Astrocyte (in vitro differentiated cells and primary cell): ENCODE data around the gene GNL3L. TPM values are rescaled to one million over a fixed set of nuclear protein-coding genes. Genes with fewer than 3 reads are reported as not detected.

Experiments
- DNase-seq: peaks from one replicate; pipeline ENCODE4 v3.0.0-alpha.2; 2010; ENCODE audit warnings: low read depth
- FAIRE-seq: peaks from 2 replicates; lab custom pipeline; 2011; peaks lifted over from hg19 to GRCh38; lab: Jason Lieb, UNC
- H2AFZ ChIP-seq: 2 replicates; pipeline ENCODE4 v1.6.0; 2012; ENCODE audit warnings: low read depth, low read length, inconsistent platforms
- H3K27ac ChIP-seq: 2 replicates; pipeline ENCODE4 v1.5.1; 2011; ENCODE audit warnings: low read depth, low read length, inconsistent platforms
- H3K27me3 ChIP-seq: 2 replicates; pipeline ENCODE4 v1.6.0; 2011; ENCODE audit warnings: low read length, inconsistent platforms; ENCODE audit not compliant: insufficient read depth
- H3K36me3 ChIP-seq: 2 replicates; pipeline ENCODE4 v1.5.1; 2011; ENCODE audit warnings: low read length, inconsistent platforms; ENCODE audit not compliant: insufficient read depth
- H3K4me1 ChIP-seq: 2 replicates; pipeline ENCODE4 v1.5.1; 2011; ENCODE audit warnings: low read length, inconsistent platforms; ENCODE audit not compliant: insufficient read depth
- H3K4me2 ChIP-seq: 2 replicates; pipeline ENCODE4 v1.6.0; 2012; ENCODE audit warnings: low read length, inconsistent platforms
- H3K4me3 ChIP-seq: 2 replicates; pipeline ENCODE4 v1.5.1; 2011; ENCODE audit warnings: low read depth, mild to moderate bottlenecking, low read length, inconsistent platforms; ENCODE audit not compliant: insufficient read depth
- H3K79me2 ChIP-seq: 2 replicates; pipeline ENCODE4 v1.6.0; 2012; ENCODE audit warnings: mild to moderate bottlenecking, low read length, inconsistent platforms; ENCODE audit not compliant: insufficient read depth
- H3K9ac ChIP-seq: 2 replicates; pipeline ENCODE4 v1.6.0; 2012; ENCODE audit warnings: mild to moderate bottlenecking, low read length, inconsistent platforms
- H3K9me3 ChIP-seq: 2 replicates; pipeline ENCODE4 v1.5.1; 2012; ENCODE audit warnings: low read depth, mild to moderate bottlenecking, low read length, inconsistent platforms; ENCODE audit not compliant: insufficient read depth
- H4K20me1 ChIP-seq: 2 replicates; pipeline ENCODE4 v1.6.0; 2012; ENCODE audit warnings: low read length, inconsistent platforms; ENCODE audit not compliant: insufficient read depth
- H3K27ac Mint-ChIP-seq: one replicate; pipeline ENCODE4 v1.8.0; 2021; ENCODE audit warnings: mild to moderate bottlenecking, mixed read lengths; ENCODE audit not compliant: unreplicated experiment
- H3K27me3 Mint-ChIP-seq: one replicate; pipeline ENCODE4 v1.8.0; 2021; ENCODE audit warnings: low read depth, mixed read lengths; ENCODE audit not compliant: unreplicated experiment
- H3K36me3 Mint-ChIP-seq: one replicate; pipeline ENCODE4 v1.8.0; 2021; ENCODE audit warnings: low read depth, mixed read lengths; ENCODE audit not compliant: unreplicated experiment
- H3K4me1 Mint-ChIP-seq: one replicate; pipeline ENCODE4 v1.8.0; 2021; ENCODE audit warnings: low read depth, mixed read lengths; ENCODE audit not compliant: unreplicated experiment
- H3K4me3 Mint-ChIP-seq: one replicate; pipeline ENCODE4 v1.8.0; 2021; ENCODE audit warnings: mild to moderate bottlenecking, moderate library complexity, mixed read lengths; ENCODE audit not compliant: unreplicated experiment
- H3K9me3 Mint-ChIP-seq: one replicate; pipeline ENCODE4 v1.8.0; 2021; ENCODE audit warnings: mild to moderate bottlenecking, mixed read lengths; ENCODE audit not compliant: unreplicated experiment
- EZH2 ChIP-seq: IDR thresholded peaks from 2 replicates; pipeline ENCODE4 v1.6.1; 2012; ENCODE audit warnings: mild to moderate bottlenecking, low read length, inconsistent platforms; ENCODE audit not compliant: insufficient read depth
- total RNA-seq: library from RNA; stranded (reverse); gene quantifications from 2 replicates; pipeline ENCODE4 v1.2.1, GENCODE V29; 2021
- TF ChIP-seq, protein P1 (sequence below): IDR thresholded peaks from 2 replicates; pipeline ENCODE4 v1.5.1; 2011; ENCODE audit warnings: low read depth, mild to moderate bottlenecking, inconsistent platforms, low read length, moderate library complexity; ENCODE audit not compliant: insufficient read depth

The GNL3L gene
- total RNA-seq, 1 donor from 2014 or later, result 46.5 TPM

DNA sequence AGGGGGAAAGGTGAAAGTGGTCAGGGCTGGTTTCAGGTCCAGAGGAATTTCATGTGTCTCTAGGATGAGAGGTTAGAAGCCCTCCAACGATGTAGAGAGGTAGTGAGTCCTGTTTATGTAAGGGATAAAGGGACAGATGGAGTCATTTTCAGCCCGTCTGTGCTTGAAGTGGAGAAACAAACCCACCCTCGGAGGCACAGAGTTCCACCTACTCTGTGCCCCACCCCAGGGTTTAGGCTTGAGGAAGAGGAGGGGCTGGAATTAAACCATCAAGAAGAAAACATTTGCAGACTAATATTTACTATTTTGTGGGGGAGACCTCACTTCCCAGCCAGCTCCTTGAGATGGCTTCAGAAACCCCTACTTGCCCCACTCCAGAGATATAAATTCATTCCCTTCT lies 868 bp upstream of the GNL3L start:
- no peak for DNase-seq
- Histone ChIP-seq H3K79me2 (peaks cover 40% of the 10 kb centered on the region), H3K4me3 (peak overlapping the region; percentile 70), H2AFZ (peak overlapping the region; percentile 83), H3K4me2 (peak overlapping the region; percentile 79), H3K4me1 (peaks cover 3% of the 10 kb centered on the region), H4K20me1 (peaks cover under 1% of the 10 kb centered on the region), H3K27me3 (no peaks in the 10 kb centered on the region), H3K9ac (peak overlapping the region; percentile 82), H3K27ac (peak overlapping the region; percentile 82), H3K9me3 (no peaks in the 10 kb centered on the region), H3K36me3 (peaks cover under 1% of the 10 kb centered on the region)
- Mint-ChIP-seq H3K4me1 (peaks cover 10% of the 10 kb centered on the region), H3K36me3 (peaks cover under 1% of the 10 kb centered on the region), H3K27ac (peak overlapping the region; percentile 99), H3K27me3 (no peaks in the 10 kb centered on the region), H3K9me3 (no peaks in the 10 kb centered on the region), H3K4me3 (peak overlapping the region; percentile 86)
- TF ChIP-seq, protein P1, sequence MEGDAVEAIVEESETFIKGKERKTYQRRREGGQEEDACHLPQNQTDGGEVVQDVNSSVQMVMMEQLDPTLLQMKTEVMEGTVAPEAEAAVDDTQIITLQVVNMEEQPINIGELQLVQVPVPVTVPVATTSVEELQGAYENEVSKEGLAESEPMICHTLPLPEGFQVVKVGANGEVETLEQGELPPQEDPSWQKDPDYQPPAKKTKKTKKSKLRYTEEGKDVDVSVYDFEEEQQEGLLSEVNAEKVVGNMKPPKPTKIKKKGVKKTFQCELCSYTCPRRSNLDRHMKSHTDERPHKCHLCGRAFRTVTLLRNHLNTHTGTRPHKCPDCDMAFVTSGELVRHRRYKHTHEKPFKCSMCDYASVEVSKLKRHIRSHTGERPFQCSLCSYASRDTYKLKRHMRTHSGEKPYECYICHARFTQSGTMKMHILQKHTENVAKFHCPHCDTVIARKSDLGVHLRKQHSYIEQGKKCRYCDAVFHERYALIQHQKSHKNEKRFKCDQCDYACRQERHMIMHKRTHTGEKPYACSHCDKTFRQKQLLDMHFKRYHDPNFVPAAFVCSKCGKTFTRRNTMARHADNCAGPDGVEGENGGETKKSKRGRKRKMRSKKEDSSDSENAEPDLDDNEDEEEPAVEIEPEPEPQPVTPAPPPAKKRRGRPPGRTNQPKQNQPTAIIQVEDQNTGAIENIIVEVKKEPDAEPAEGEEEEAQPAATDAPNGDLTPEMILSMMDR, result no peak
- no peak for TF ChIP-seq EZH2
- FAIRE-seq, result no peak

DNA sequence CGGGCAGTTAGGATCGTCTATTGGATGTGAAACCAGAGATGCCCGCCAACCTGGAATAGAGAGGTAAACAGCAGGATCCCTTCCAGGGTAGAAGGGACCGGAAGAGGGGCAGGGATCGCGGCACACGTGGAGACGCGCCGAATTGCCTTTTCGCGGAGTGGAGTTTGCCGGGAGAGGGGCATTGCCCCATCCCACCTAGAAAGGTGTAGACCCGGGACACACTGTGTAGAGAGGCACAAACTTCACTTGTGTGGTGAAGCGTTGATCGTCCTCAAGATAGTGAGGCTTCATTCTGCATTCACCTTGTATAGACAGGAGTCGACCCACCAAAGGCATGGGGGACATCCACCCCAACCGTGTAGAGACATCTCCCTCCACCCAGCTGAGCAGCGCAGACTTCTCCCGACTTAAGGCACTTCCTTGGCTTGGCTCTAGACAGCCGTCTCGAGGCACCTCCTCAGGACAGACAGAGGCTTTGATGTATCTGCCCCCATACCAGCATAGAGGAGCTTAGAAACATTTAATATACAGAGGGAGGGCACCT lies 410 bp downstream of the GNL3L start:
- peak overlapping the region; percentile 95 for H3K27ac Mint-ChIP-seq
- peak overlapping the region; percentile 95 for H3K4me3 Mint-ChIP-seq
- DNase-seq (no peak), FAIRE-seq (no peak)
- H3K27ac ChIP-seq, result peak overlapping the region; percentile 79
- H3K4me3 ChIP-seq, result peak overlapping the region; percentile 98
- no peak for TF ChIP-seq EZH2
- TF ChIP-seq, protein P1, result no peak
- H3K9me3 ChIP-seq, result no peaks in the 10 kb centered on the region
- peak overlapping the region; percentile 95 for H3K4me2 ChIP-seq
- H3K79me2 ChIP-seq, result peaks cover 49% of the 10 kb centered on the region
- no peaks in the 10 kb centered on the region for H3K27me3 Mint-ChIP-seq
- H3K4me1 ChIP-seq, result peaks cover 3% of the 10 kb centered on the region
- peak overlapping the region; percentile 88 for H2AFZ ChIP-seq
- H3K9ac ChIP-seq, result peak overlapping the region; percentile 99
- H3K36me3 ChIP-seq, result peaks cover 4% of the 10 kb centered on the region
- peaks cover 3% of the 10 kb centered on the region for H3K36me3 Mint-ChIP-seq
- H4K20me1 ChIP-seq, result peaks cover 7% of the 10 kb centered on the region
- no peaks in the 10 kb centered on the region for H3K9me3 Mint-ChIP-seq
- H3K4me1 Mint-ChIP-seq, result peaks cover 10% of the 10 kb centered on the region
- no peaks in the 10 kb centered on the region for H3K27me3 ChIP-seq

DNA sequence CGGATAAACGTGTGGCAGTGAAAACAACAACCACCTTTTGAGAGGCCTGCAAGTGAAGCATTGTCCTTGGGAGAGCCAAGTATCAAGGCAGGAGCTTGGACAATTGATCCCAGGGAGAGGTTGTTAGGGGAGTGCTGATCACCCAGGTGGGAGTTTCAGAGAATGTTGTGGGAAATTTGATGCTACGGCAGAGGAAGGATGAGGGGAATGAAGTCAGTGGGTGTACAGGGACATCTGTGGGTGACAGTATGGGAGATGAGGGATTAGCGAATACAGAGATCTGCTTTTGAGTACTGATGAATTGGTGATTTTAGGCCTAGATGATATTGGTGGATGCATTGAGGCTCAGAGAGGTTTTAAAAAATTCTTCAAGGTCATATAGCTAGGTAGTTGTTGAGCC lies 4.3 kb downstream of the GNL3L start:
- Histone ChIP-seq H3K9me3 (no peaks in the 10 kb centered on the region), H3K79me2 (peaks cover 51% of the 10 kb centered on the region), H4K20me1 (peaks cover 7% of the 10 kb centered on the region), H3K4me1 (peaks cover 3% of the 10 kb centered on the region), H3K4me2 (peak overlapping the region; percentile 44), H3K9ac (peak overlapping the region; percentile 10), H3K27ac (no peak overlapping the region), H2AFZ (no peak overlapping the region), H3K4me3 (no peak overlapping the region), H3K27me3 (no peaks in the 10 kb centered on the region), H3K36me3 (peaks cover 10% of the 10 kb centered on the region)
- H3K9me3 Mint-ChIP-seq, result no peaks in the 10 kb centered on the region
- peak overlapping the region; percentile 3 for H3K27ac Mint-ChIP-seq
- H3K36me3 Mint-ChIP-seq, result peaks cover 7% of the 10 kb centered on the region
- TF ChIP-seq, protein P1, result no peak
- TF ChIP-seq EZH2, result no peak
- DNase-seq (no peak), FAIRE-seq (peak; percentile 100)
- no peak overlapping the region for H3K4me3 Mint-ChIP-seq
- H3K4me1 Mint-ChIP-seq, result peaks cover 7% of the 10 kb centered on the region
- H3K27me3 Mint-ChIP-seq, result no peaks in the 10 kb centered on the region
